DND-41 (cell line): ENCODE measurements around the gene MRTFA.
A peak's percentile ranks its signal among the peaks of the same experiment; 100 is the strongest.

ENCODE experiments used
- ATAC-seq: fragments of 200-7000 bp; cut with Tn5 transposase; 3 replicates; pipeline ENCODE4 v1.9.1; 2021; ENCODE audit warnings: low read depth; ENCODE audit not compliant: insufficient read depth
- DNase-seq: peaks from one replicate; pipeline ENCODE4 v3.0.0-alpha.2; 2020
- H2AFZ ChIP-seq: 2 replicates; pipeline ENCODE4 v1.6.0; 2012; ENCODE audit warnings: low read depth, low read length
- H3K27ac ChIP-seq: 2 replicates; pipeline ENCODE4 v1.5.1; 2012; ENCODE audit warnings: low read length, inconsistent platforms
- H3K27me3 ChIP-seq: fragments of 200-600 bp; sonication (generic); 2 replicates; pipeline ENCODE4 v1.6.0; 2012; ENCODE audit warnings: low read length, mild to moderate bottlenecking, inconsistent platforms; ENCODE audit not compliant: insufficient read depth, poor library complexity
- H3K36me3 ChIP-seq: 2 replicates; pipeline ENCODE4 v1.5.1; 2012; ENCODE audit warnings: low read length, inconsistent platforms; ENCODE audit not compliant: insufficient read depth
- H3K4me1 ChIP-seq: 2 replicates; pipeline ENCODE4 v1.5.1; 2012; ENCODE audit warnings: mild to moderate bottlenecking, low read length; ENCODE audit not compliant: insufficient read depth
- H3K4me2 ChIP-seq: 2 replicates; pipeline ENCODE4 v1.6.0; 2012; ENCODE audit warnings: mild to moderate bottlenecking, moderate library complexity, low read length, inconsistent platforms; ENCODE audit not compliant: insufficient read depth
- H3K4me3 ChIP-seq, 2 experiments: fragments of 200-600 bp in 1 of 2; shearing (Covaris generic) in 1 of 2; 2 replicates each; pipeline ENCODE4 v1.5.1; 2012 to 2016; ENCODE audit warnings: inconsistent platforms in 2 of 2, low read length in 2 of 2, mild to moderate bottlenecking in 2 of 2, low read depth in 1 of 2, moderate library complexity in 1 of 2
- H3K79me2 ChIP-seq: 2 replicates; pipeline ENCODE4 v1.6.0; 2012; ENCODE audit warnings: low read length, inconsistent platforms; ENCODE audit not compliant: insufficient read depth
- H3K9ac ChIP-seq: 2 replicates; pipeline ENCODE4 v1.6.0; 2012; ENCODE audit warnings: low read depth, mild to moderate bottlenecking, inconsistent platforms, low read length, moderate library complexity
- H3K9me3 ChIP-seq: 2 replicates; pipeline ENCODE4 v1.5.1; 2012; ENCODE audit warnings: low read length, moderate library complexity, mild to moderate bottlenecking, inconsistent platforms; ENCODE audit not compliant: insufficient read depth, severe bottlenecking
- H4K20me1 ChIP-seq: 2 replicates; pipeline ENCODE4 v1.6.0; 2012; ENCODE audit warnings: low read length; ENCODE audit not compliant: insufficient read depth
- CTCF ChIP-seq: IDR thresholded peaks from 2 replicates; pipeline ENCODE4 v1.5.1; 2012; ENCODE audit warnings: borderline replicate concordance, low read length, moderate library complexity, mild to moderate bottlenecking; ENCODE audit not compliant: poor library complexity, severe bottlenecking; ENCODE audit errors: extremely low read depth
- EZH2 ChIP-seq: IDR thresholded peaks from 3 replicates; pipeline ENCODE4 v1.6.1; 2012; ENCODE audit warnings: borderline replicate concordance, low read depth, mild to moderate bottlenecking, moderate library complexity, low read length, inconsistent platforms; ENCODE audit not compliant: severe bottlenecking

MRTFA gene

DNA sequence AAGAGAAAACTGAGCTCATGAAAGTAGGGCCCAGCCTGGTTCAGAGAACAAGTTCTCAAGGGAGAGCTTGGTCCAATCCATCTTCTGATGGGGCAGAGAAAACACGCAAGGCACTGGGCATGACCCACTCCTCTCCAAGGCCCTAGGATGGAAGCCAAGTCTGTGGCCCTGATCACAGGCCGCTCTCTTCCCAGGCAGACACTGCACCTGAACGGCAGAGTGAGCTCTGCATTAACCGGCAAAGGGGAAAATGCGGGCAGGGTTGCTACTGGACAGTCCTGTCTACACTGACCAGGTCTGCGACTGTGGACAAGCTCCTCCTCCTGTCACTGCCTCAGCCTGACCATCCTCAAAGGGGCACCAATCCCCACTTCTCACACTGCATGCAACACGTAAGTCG is 216.8 kb downstream of the MRTFA start:
- Histone ChIP-seq H3K9me3 (no peaks in the 10 kb centered on the region), H3K79me2 (no peaks in the 10 kb centered on the region), H4K20me1 (peaks cover 22% of the 10 kb centered on the region), H3K4me1 (no peaks in the 10 kb centered on the region), H3K27me3 (no peaks in the 10 kb centered on the region), H3K4me2 (no peak overlapping the region), H3K4me3 (no peak overlapping the region), H3K27ac (no peak overlapping the region), H3K9ac (no peak overlapping the region), H3K36me3 (peaks cover 91% of the 10 kb centered on the region), H2AFZ (no peak overlapping the region)
- DNase-seq (no peak), ATAC-seq (no peak)
- no peak for TF ChIP-seq CTCF
- no peak for TF ChIP-seq EZH2

- Histone ChIP-seq H3K79me2 (no peaks in the 10 kb centered on the region), H3K27ac (no peak overlapping the region), H3K4me3 (no peak overlapping the region), H4K20me1 (peaks cover 22% of the 10 kb centered on the region), H3K36me3 (peaks cover 87% of the 10 kb centered on the region), H3K4me1 (no peaks in the 10 kb centered on the region), H3K9ac (no peak overlapping the region), H3K4me2 (no peak overlapping the region), H3K9me3 (no peaks in the 10 kb centered on the region), H2AFZ (no peak overlapping the region), H3K27me3 (no peaks in the 10 kb centered on the region)
- no peak for TF ChIP-seq EZH2
- TF ChIP-seq CTCF = no peak
- DNase-seq (peak; percentile 29), ATAC-seq (peak; percentile 22; the same call in 1 of the 3 replicates)
Observed at GRCh38 chr22:40418366-40419201, 217.9 kb downstream of the MRTFA start.

GRCh38 chr22:40417881-40418280 is 218.6 kb downstream of the MRTFA start:
- no peak overlapping the region for H2AFZ ChIP-seq
- H3K9me3 ChIP-seq = no peaks in the 10 kb centered on the region
- H3K27me3 ChIP-seq = no peaks in the 10 kb centered on the region
- TF ChIP-seq CTCF (no peak), EZH2 (no peak)
- no peaks in the 10 kb centered on the region for H3K79me2 ChIP-seq
- no peak overlapping the region for H3K4me3 ChIP-seq
- H3K4me2 ChIP-seq = no peak overlapping the region
- DNase-seq = no peak
- H3K36me3 ChIP-seq = peaks cover 80% of the 10 kb centered on the region
- no peak for ATAC-seq
- no peaks in the 10 kb centered on the region for H3K4me1 ChIP-seq
- H4K20me1 ChIP-seq = peaks cover 22% of the 10 kb centered on the region
- no peak overlapping the region for H3K27ac ChIP-seq
- no peak overlapping the region for H3K9ac ChIP-seq
